Mucosa of stomach (tissue), 1 donor: ENCODE results near the gene BLTP3B.
A peak's percentile ranks its signal among the peaks of the same experiment; 100 is the strongest.

Source experiments
- H3K27me3 ChIP-seq: one replicate; pipeline ENCODE4 v1.7.0; 2013; ENCODE audit warnings: mild to moderate bottlenecking, low read length; ENCODE audit not compliant: control insufficient read depth, insufficient read depth
- H3K36me3 ChIP-seq: one replicate; pipeline ENCODE4 v1.7.0; 2013; ENCODE audit warnings: low read length; ENCODE audit not compliant: control insufficient read depth, insufficient read depth
- H3K4me1 ChIP-seq: one replicate; pipeline ENCODE4 v1.7.0; 2013; ENCODE audit warnings: mild to moderate bottlenecking, low read length; ENCODE audit not compliant: control insufficient read depth, insufficient read depth
- H3K4me3 ChIP-seq: one replicate; pipeline ENCODE4 v1.7.0; 2013; ENCODE audit warnings: low read length
- H3K9ac ChIP-seq: one replicate; pipeline ENCODE4 v1.7.0; 2013; ENCODE audit warnings: mild to moderate bottlenecking, low read length, moderate library complexity
- H3K9me3 ChIP-seq: one replicate; pipeline ENCODE4 v1.7.0; 2013; ENCODE audit warnings: mild to moderate bottlenecking, low read length, moderate library complexity; ENCODE audit not compliant: control insufficient read depth
- donor health status: Pancreatic carcinoma.

BLTP3B gene

GRCh38 chr12:100174495-100174894 lies 31.8 kb upstream of the BLTP3B start:
- Histone ChIP-seq H3K36me3 (no peaks in the 10 kb centered on the region), H3K9ac (no peak overlapping the region), H3K27me3 (no peaks in the 10 kb centered on the region), H3K4me1 (no peaks in the 10 kb centered on the region), H3K4me3 (no peak overlapping the region), H3K9me3 (no peaks in the 10 kb centered on the region)

- H3K9ac ChIP-seq: no peak overlapping the region
- H3K9me3 ChIP-seq: no peaks in the 10 kb centered on the region
- no peaks in the 10 kb centered on the region for H3K4me1 ChIP-seq
- H3K27me3 ChIP-seq: no peaks in the 10 kb centered on the region
- no peaks in the 10 kb centered on the region for H3K36me3 ChIP-seq
- H3K4me3 ChIP-seq: no peak overlapping the region
Measured at GRCh38 chr12:100173111-100173510, 30.4 kb upstream of the BLTP3B start.

DNA sequence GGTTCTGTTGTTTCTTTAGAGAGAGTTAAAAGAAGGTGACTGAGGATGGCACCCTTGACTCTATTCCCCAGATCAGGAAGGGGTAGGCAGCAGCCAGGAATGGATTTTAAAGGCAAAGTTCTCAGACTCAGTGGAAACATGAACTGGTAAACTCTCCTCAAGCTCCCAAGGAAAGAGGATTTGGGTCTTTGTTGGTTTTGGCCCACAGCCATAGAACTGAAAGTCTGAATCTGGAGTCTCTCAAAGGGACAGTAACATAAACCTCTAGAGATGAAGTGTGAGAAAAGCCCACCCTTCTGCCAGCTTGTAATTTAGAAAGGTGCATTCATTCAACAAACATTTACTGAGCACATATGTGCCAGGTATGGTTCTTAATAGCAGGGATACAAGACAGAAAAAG lies 28.6 kb upstream of the BLTP3B start:
- no peak overlapping the region for H3K9ac ChIP-seq

GRCh38 chr12:100170313-100170858 lies 27.7 kb upstream of the BLTP3B start:
- Histone ChIP-seq H3K9ac (no peak overlapping the region), H3K4me3 (no peak overlapping the region), H3K36me3 (no peaks in the 10 kb centered on the region), H3K27me3 (no peaks in the 10 kb centered on the region), H3K4me1 (no peaks in the 10 kb centered on the region), H3K9me3 (no peaks in the 10 kb centered on the region)

More for the DNA sequence above, 28.6 kb upstream of the BLTP3B start:
- no peak overlapping the region for H3K4me3 ChIP-seq
- no peaks in the 10 kb centered on the region for H3K36me3 ChIP-seq
- H3K27me3 ChIP-seq: no peaks in the 10 kb centered on the region
- H3K4me1 ChIP-seq: no peaks in the 10 kb centered on the region
- H3K9me3 ChIP-seq: no peaks in the 10 kb centered on the region

DNA sequence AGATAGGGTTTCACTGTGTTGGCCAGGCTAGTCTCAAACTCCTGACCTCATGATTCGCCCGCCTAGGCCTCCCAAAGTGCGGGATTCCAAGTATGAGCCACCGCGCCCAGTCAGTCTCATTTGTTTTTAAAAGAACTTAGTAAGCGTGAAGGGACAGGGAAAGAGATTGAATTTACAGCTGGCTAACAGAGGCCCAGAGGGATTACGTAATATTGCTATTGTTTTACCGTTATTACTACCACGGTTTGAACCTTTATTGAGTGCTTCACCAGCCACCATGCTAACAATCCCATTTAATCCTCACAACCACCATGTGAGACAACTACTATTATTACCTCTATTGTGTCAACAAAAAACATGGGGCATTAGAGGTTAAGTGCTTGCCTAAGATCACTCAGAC lies 26.7 kb upstream of the BLTP3B start:
- H3K27me3 ChIP-seq: no peaks in the 10 kb centered on the region
- H3K9ac ChIP-seq: no peak overlapping the region
- H3K4me3 ChIP-seq: no peak overlapping the region
- no peaks in the 10 kb centered on the region for H3K36me3 ChIP-seq
- H3K4me1 ChIP-seq: peaks cover 2% of the 10 kb centered on the region
- no peaks in the 10 kb centered on the region for H3K9me3 ChIP-seq

GRCh38 chr12:100168562-100168961 lies 25.9 kb upstream of the BLTP3B start:
- no peaks in the 10 kb centered on the region for H3K36me3 ChIP-seq
- H3K9me3 ChIP-seq: no peaks in the 10 kb centered on the region
- H3K4me1 ChIP-seq: peaks cover 8% of the 10 kb centered on the region
- H3K27me3 ChIP-seq: no peaks in the 10 kb centered on the region
- no peak overlapping the region for H3K9ac ChIP-seq
- no peak overlapping the region for H3K4me3 ChIP-seq

- H3K4me3 ChIP-seq: no peak overlapping the region
Measured at GRCh38 chr12:100166232-100166631, 23.6 kb upstream of the BLTP3B start.

GRCh38 chr12:100165356-100165755 lies 22.7 kb upstream of the BLTP3B start:
- no peaks in the 10 kb centered on the region for H3K9me3 ChIP-seq
- no peaks in the 10 kb centered on the region for H3K27me3 ChIP-seq
- H3K9ac ChIP-seq: no peak overlapping the region
- no peaks in the 10 kb centered on the region for H3K36me3 ChIP-seq
- H3K4me3 ChIP-seq: no peak overlapping the region
- peaks cover 9% of the 10 kb centered on the region for H3K4me1 ChIP-seq

More at GRCh38 chr12:100166232-100166631, 23.6 kb upstream of the BLTP3B start:
- peaks cover 9% of the 10 kb centered on the region for H3K4me1 ChIP-seq
- H3K9me3 ChIP-seq: no peaks in the 10 kb centered on the region
- H3K27me3 ChIP-seq: no peaks in the 10 kb centered on the region
- no peak overlapping the region for H3K9ac ChIP-seq
- H3K36me3 ChIP-seq: no peaks in the 10 kb centered on the region

DNA sequence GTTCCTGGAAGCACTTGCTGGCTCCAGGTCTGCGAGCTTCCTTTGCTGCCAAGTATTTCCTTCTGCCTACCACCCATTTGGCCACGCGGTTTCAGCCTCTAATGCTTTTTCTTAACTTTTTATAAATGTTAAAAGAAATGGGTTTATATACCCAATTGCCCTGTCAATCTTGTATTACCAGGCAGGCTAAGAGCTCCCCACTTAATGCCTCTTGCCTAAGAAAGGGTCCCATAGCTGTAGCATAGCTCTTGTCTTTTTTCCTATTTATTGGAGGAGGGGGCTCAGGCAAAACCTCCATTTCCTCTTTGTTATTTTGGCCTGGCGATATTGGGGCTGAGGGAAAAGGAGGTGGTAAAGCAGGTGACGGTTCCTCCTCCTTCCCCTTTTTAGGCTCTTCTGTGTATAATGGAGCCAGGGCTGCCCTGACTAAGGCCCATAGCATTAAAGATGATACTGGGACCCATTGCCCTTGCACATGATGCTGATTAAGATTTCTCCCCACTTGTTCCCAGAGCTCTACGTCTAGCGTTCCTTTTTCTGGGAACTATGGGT lies 21.6 kb upstream of the BLTP3B start:
- no peaks in the 10 kb centered on the region for H3K9me3 ChIP-seq
- H3K27me3 ChIP-seq: no peaks in the 10 kb centered on the region
- peak overlapping the region; percentile 17 for H3K9ac ChIP-seq
- H3K4me3 ChIP-seq: no peak overlapping the region
- peaks cover 9% of the 10 kb centered on the region for H3K4me1 ChIP-seq
- H3K36me3 ChIP-seq: no peaks in the 10 kb centered on the region

DNA sequence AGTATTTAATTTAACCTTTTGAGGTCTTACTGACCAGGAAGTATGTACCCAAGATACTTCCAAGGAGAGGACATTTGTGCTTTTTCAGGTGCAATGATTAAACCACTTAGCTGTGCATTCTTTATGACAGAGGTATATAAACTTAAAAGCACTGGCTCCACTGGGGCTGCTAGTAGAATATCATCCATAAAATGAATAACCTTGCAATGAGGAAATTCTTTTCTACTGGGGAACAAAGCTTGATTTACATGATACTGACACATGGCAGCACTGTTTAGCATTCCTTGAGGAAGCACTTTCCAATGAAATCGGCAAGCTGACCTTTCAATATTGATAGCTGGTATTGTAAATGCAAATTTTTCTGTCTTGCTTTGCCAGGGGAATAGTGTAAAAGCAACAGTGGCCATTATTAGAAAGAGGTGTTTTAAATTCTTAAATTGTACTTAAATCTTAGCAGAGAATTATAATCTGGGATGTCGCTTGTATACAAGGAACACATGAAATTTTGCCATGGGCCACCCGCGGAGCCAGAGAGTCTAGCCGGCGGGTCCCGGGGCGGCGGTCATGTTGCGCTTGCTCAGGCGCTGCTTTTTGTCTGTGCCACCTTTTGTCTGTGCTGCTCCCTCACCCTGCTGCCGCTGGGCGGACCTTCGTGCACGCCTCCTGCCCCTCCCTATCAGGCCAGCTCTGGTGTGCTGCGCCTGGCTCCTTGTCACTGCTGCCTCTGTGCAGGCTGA lies 20.9 kb upstream of the BLTP3B start:
- peak overlapping the region; percentile 17 for H3K9ac ChIP-seq
- H3K27me3 ChIP-seq: no peaks in the 10 kb centered on the region
- H3K4me3 ChIP-seq: peak overlapping the region; percentile 41
- H3K4me1 ChIP-seq: peaks cover 9% of the 10 kb centered on the region
- H3K36me3 ChIP-seq: no peaks in the 10 kb centered on the region
- no peaks in the 10 kb centered on the region for H3K9me3 ChIP-seq

DNA sequence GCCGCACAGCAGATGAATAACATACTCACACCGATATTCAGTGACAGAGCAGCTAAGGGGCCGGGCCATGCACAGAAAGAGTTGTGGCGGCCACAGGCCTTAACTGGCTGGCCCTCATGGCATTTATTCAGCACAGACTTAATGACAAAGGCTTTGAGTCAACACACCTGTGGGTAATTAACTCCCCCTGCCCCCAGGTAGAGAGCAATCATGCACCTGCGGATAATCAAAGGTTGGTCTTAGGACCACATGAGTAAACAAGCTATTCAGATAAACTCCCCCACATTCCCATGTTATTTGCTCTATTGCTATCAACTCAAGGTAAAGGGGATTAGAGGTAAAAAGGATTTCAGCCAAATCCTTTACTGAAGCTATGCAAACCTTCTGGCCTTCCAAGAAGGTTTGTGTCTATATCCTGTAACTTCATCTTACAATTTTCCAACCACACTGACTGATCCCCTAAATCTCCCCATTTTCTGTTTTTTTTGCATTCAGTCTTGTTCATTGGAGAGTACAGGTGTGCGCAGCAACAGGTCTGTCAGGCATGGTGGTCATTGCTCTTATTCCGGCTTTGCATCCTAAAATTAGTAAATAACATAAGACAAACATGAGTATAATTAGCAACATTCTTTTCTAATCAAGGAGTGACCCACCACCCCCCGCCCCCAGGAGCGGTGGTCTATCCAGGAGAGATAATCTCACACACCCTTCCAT lies 16.9 kb upstream of the BLTP3B start:
- Histone ChIP-seq H3K27me3 (no peaks in the 10 kb centered on the region), H3K9me3 (no peaks in the 10 kb centered on the region), H3K4me3 (no peak overlapping the region), H3K36me3 (no peaks in the 10 kb centered on the region), H3K4me1 (peaks cover 12% of the 10 kb centered on the region), H3K9ac (no peak overlapping the region)

DNA sequence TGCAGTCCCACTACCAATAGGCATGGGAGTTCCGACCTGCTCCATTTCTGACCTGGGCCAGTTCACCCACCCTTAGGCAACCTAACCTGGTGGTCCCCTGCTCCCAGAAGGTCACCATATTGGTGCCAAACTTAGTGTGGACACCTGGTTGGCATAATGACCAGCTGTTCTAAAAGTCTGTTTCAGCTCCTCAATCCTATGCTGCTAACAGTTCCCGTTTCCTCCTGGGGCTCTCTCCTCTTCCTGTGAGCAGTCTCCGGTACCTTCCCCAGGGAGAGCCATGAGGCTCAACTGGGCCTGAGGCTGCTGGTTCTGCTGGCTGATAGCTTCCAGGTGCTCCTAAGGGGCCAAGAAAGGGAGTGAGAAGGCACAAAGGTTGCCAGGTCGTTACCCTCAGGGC lies 15.9 kb upstream of the BLTP3B start:
- Histone ChIP-seq H3K4me1 (peaks cover 5% of the 10 kb centered on the region), H3K36me3 (no peaks in the 10 kb centered on the region), H3K9me3 (no peaks in the 10 kb centered on the region), H3K9ac (no peak overlapping the region), H3K4me3 (no peak overlapping the region), H3K27me3 (no peaks in the 10 kb centered on the region)
